Activated CD4-positive, alpha-beta T cell treated with anti-CD3 and anti-CD28 coated beads, Interleukin-2, amount 10 ng/mL, durations not matched to agents 7 days and 5 days (primary cell): ENCODE results near the gene PRKN. TPM values are rescaled to one million over a fixed set of nuclear protein-coding genes. Genes with fewer than 3 reads are reported as not detected.

Experiments
- CTCF ChIA-PET: fragments of 350-600 bp; sonication (Branson Sonifier 250); formaldehyde crosslinking; loops from one replicate; lab custom pipeline; 2021; ENCODE audit warnings: antibody characterized with exemption; lab: Charles Lee
- POLR2A ChIA-PET: fragments of 350-600 bp; sonication (Branson Sonifier 250); formaldehyde crosslinking; loops from one replicate; lab custom pipeline; 2021; ENCODE audit warnings: antibody characterized with exemption; lab: Charles Lee
- DNase-seq: peaks from one replicate; pipeline ENCODE4 v3.0.0-alpha.2; 2020
- H3K27ac Mint-ChIP-seq: one replicate; pipeline ENCODE4 v1.8.0; 2021; ENCODE audit warnings: mild to moderate bottlenecking, moderate library complexity, mixed read lengths
- H3K27me3 Mint-ChIP-seq: one replicate; pipeline ENCODE4 v1.8.0; 2021; ENCODE audit warnings: mixed read lengths
- H3K36me3 Mint-ChIP-seq: one replicate; pipeline ENCODE4 v1.8.0; 2021; ENCODE audit warnings: low read depth, mixed read lengths
- H3K4me1 Mint-ChIP-seq: one replicate; pipeline ENCODE4 v1.8.0; 2021; ENCODE audit warnings: mixed read lengths
- H3K4me3 Mint-ChIP-seq: one replicate; pipeline ENCODE4 v1.8.0; 2021; ENCODE audit warnings: mild to moderate bottlenecking, moderate library complexity, mixed read lengths
- H3K9me3 Mint-ChIP-seq: one replicate; pipeline ENCODE4 v1.8.0; 2021; ENCODE audit warnings: mixed read lengths
- total RNA-seq, 2 experiments: library from RNA; stranded (reverse); gene quantifications; one replicate each; pipeline ENCODE4 v1.2.3, GENCODE V29; 2021

The PRKN gene
- total RNA-seq, 2 experiments from 2014 or later, result 0.77 to 0.94 TPM

DNA sequence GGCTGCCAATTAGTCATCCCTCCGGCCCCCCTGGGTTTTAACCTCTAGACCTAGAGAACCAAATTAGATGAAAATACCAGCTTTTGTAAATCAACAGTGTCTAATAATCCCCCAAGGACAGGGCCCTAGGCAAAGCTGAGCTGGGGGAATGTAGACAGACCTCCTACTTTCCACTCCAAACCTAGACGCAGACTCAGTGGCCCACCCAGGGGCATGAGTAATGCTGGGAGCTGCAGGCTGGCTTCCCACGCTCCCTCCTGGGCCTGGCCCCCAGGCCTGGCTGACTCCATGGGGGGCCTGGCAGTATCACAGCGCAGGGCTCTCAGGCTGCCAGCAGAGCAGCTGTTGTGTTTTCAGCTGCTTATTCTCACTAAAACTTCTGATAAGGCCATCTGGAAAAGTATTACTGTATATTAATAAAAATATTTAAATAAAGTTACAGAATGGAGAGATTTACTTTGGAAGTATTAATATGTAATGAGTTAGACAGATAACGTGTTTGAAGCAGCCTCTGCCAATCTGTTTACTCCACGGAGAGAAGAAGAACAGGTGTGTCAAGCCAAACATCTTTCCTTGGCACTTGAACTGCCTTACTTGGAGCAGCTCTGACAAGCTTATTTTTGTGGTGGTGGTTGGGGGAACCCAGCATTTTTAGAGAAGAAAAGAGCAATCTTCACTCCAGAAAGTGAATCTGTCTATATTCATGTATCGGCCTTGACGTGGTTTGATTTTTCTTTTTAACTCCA is 1309.7 kb downstream of the PRKN start:
- H3K4me1 Mint-ChIP-seq, result no peaks in the 10 kb centered on the region
- no peak overlapping the region for H3K4me3 Mint-ChIP-seq
- H3K36me3 Mint-ChIP-seq, result no peaks in the 10 kb centered on the region
- ChIA-PET CTCF (interaction anchor here (0.6 to 1.2 kb wide), 5 partner anchors 8 to 331 kb away, joined by 3 to 7 read pairs (median 4); no protein-coding TSS in a partner anchor), POLR2A (interaction anchor here (0.7 kb wide), 1 partner anchor 1027 kb away, joined by 3 read pairs; no protein-coding TSS in a partner anchor)
- peaks cover 3% of the 10 kb centered on the region for H3K27me3 Mint-ChIP-seq
- no peak overlapping the region for H3K27ac Mint-ChIP-seq
- H3K9me3 Mint-ChIP-seq, result no peaks in the 10 kb centered on the region
- DNase-seq, result no peak

DNA sequence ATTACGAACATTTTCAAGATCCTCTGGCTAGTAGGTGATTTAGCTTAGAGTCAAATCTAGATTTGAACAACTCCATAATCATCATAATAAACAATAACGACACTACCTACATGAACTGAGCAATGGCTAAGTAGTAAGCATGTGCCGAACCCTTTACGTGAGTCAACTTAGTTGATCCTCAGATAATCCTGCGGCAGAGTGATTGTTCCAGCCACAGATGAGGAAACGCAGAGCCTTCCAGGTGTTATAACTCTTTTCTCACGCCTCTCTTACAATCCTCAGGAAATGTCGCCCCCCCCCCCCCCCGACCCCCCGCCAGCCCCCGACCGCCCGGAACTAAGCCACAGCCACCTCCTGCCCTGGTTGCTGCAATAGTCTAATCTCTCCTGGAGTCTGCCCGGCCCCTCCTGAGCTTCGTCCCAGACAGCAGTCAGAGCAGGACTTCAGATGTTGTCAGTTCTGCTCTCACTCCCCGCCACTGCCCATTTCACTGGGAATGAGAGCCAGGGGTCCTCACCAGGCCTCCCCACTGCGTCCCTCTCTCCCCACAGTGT is 1312.2 kb downstream of the PRKN start:
- H3K9me3 Mint-ChIP-seq, result no peaks in the 10 kb centered on the region
- DNase-seq, result no peak
- CTCF ChIA-PET, result interaction anchor here (1.1 kb wide), 1 partner anchor 22 kb away, joined by 3 read pairs; no protein-coding TSS in a partner anchor
- POLR2A ChIA-PET, result interaction anchor here (0.6 kb wide), 1 partner anchor 137 kb away, joined by 3 read pairs; no protein-coding TSS in a partner anchor
- H3K27ac Mint-ChIP-seq, result no peak overlapping the region
- H3K4me1 Mint-ChIP-seq, result no peaks in the 10 kb centered on the region
- H3K36me3 Mint-ChIP-seq, result no peaks in the 10 kb centered on the region
- no peak overlapping the region for H3K4me3 Mint-ChIP-seq
- no peaks in the 10 kb centered on the region for H3K27me3 Mint-ChIP-seq

DNA sequence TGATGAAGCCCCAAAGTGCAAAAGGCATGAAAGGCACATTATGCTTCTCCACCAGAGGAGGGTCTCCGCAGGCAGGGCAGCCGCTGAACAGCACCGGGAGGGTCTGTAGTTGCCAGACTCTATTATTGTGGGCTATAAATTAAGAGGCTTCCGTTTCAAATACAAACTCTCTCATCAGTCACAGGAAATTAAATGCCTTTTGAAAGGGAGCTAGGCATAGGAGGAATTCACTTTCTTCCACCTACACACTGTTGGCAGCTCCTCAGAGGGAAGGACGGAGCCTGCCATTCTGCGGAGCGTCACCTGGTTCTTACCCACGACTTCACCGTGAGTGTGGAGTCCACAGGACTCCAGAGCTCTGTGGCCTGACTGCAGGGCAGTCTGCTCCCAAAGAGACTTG is 1312.9 kb downstream of the PRKN start:
- CTCF ChIA-PET, result no interaction called here
- Mint-ChIP-seq H3K4me1 (no peaks in the 10 kb centered on the region), H3K27ac (no peak overlapping the region), H3K9me3 (no peaks in the 10 kb centered on the region), H3K27me3 (no peaks in the 10 kb centered on the region), H3K36me3 (no peaks in the 10 kb centered on the region), H3K4me3 (no peak overlapping the region)
- POLR2A ChIA-PET, result no interaction called here
- DNase-seq, result no peak

GRCh38 chr6:161414180-161414579 is 1313.4 kb downstream of the PRKN start:
- Mint-ChIP-seq H3K27me3 (no peaks in the 10 kb centered on the region), H3K36me3 (no peaks in the 10 kb centered on the region), H3K4me3 (no peak overlapping the region), H3K4me1 (no peaks in the 10 kb centered on the region), H3K27ac (no peak overlapping the region), H3K9me3 (no peaks in the 10 kb centered on the region)
- CTCF ChIA-PET, result no interaction called here
- DNase-seq, result no peak
- POLR2A ChIA-PET, result no interaction called here

GRCh38 chr6:161413355-161413771 is 1314.2 kb downstream of the PRKN start:
- H3K4me3 Mint-ChIP-seq, result no peak overlapping the region
- no peak overlapping the region for H3K27ac Mint-ChIP-seq
- no peaks in the 10 kb centered on the region for H3K4me1 Mint-ChIP-seq
- ChIA-PET POLR2A (no interaction called here), CTCF (no interaction called here)
- H3K36me3 Mint-ChIP-seq, result no peaks in the 10 kb centered on the region
- DNase-seq, result no peak
- no peaks in the 10 kb centered on the region for H3K9me3 Mint-ChIP-seq
- H3K27me3 Mint-ChIP-seq, result no peaks in the 10 kb centered on the region

GRCh38 chr6:161412795-161413194 is 1314.8 kb downstream of the PRKN start:
- no peaks in the 10 kb centered on the region for H3K27me3 Mint-ChIP-seq
- ChIA-PET POLR2A (no interaction called here), CTCF (no interaction called here)
- no peak for DNase-seq
- H3K4me3 Mint-ChIP-seq, result no peak overlapping the region
- H3K9me3 Mint-ChIP-seq, result no peaks in the 10 kb centered on the region
- no peaks in the 10 kb centered on the region for H3K36me3 Mint-ChIP-seq
- H3K27ac Mint-ChIP-seq, result no peak overlapping the region
- H3K4me1 Mint-ChIP-seq, result no peaks in the 10 kb centered on the region

- ChIA-PET CTCF (no interaction called here), POLR2A (no interaction called here)
- Mint-ChIP-seq H3K27me3 (no peaks in the 10 kb centered on the region), H3K4me1 (no peaks in the 10 kb centered on the region), H3K9me3 (no peaks in the 10 kb centered on the region), H3K27ac (no peak overlapping the region), H3K4me3 (no peak overlapping the region), H3K36me3 (no peaks in the 10 kb centered on the region)
- DNase-seq, result no peak
These were observed 1316.2 kb downstream of the PRKN start for GRCh38 chr6:161411265-161411944.

DNA sequence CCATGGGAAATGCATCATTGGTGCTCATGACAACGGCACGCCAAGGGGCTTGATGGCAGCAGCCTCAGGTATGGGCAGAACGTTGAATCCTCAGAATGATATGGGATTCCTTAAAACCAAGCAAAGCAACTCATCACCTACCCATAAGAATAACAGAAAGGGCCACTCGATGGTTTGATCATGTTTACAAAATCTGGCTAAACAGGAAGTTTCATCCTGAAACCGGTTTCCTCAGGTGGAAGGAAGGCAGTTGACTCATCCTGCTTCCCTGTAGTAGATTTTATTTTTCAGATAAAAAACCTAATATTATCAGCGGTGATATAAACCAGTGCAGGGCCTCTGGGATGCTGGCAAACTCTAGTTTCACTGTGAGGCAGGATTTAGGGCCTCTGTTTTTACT is 1316.8 kb downstream of the PRKN start:
- CTCF ChIA-PET, result interaction anchor here (1.4 kb wide), 1 partner anchor 8 kb away, joined by 6 read pairs; no protein-coding TSS in a partner anchor
- H3K27ac Mint-ChIP-seq, result no peak overlapping the region
- H3K36me3 Mint-ChIP-seq, result no peaks in the 10 kb centered on the region

DNA sequence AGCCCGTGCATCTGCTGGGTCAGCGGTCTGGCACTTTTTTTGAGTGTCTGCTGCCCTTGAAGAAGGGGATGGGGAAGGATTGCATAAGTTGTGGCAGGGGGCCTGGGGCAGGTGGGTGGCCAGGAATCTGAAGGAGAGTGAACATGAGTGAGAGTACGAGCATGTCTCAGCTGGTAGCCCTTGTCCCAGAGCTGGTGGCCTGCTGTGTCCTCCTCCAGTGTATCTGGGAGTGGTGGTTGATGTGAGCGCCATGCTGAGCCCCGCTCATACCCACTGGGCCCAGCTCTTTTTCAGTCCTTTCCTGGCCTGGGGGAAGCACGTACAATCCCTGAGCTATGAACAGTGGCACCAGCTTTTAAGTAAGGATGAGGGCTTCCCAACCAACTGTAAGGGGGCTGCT is 1317.5 kb downstream of the PRKN start:
- H3K4me3 Mint-ChIP-seq, result no peak overlapping the region
- no peak overlapping the region for H3K27ac Mint-ChIP-seq
- POLR2A ChIA-PET, result no interaction called here
- H3K4me1 Mint-ChIP-seq, result no peaks in the 10 kb centered on the region
- H3K9me3 Mint-ChIP-seq, result no peaks in the 10 kb centered on the region
- H3K36me3 Mint-ChIP-seq, result no peaks in the 10 kb centered on the region
- no peaks in the 10 kb centered on the region for H3K27me3 Mint-ChIP-seq
- CTCF ChIA-PET, result interaction anchor here (1.4 kb wide), 1 partner anchor 8 kb away, joined by 6 read pairs; no protein-coding TSS in a partner anchor
- DNase-seq, result no peak

More for the DNA sequence above, 1316.8 kb downstream of the PRKN start:
- Mint-ChIP-seq H3K4me1 (no peaks in the 10 kb centered on the region), H3K4me3 (no peak overlapping the region), H3K27me3 (no peaks in the 10 kb centered on the region), H3K9me3 (no peaks in the 10 kb centered on the region)
- POLR2A ChIA-PET, result no interaction called here
- DNase-seq, result no peak

GRCh38 chr6:161409353-161409752 is 1318.2 kb downstream of the PRKN start:
- no peaks in the 10 kb centered on the region for H3K4me1 Mint-ChIP-seq
- H3K27ac Mint-ChIP-seq, result no peak overlapping the region
- H3K27me3 Mint-ChIP-seq, result no peaks in the 10 kb centered on the region
- H3K4me3 Mint-ChIP-seq, result no peak overlapping the region
- H3K9me3 Mint-ChIP-seq, result no peaks in the 10 kb centered on the region
- no peak for DNase-seq
- ChIA-PET CTCF (interaction anchor here (1.4 kb wide), 1 partner anchor 9 kb away, joined by 6 read pairs; no protein-coding TSS in a partner anchor), POLR2A (no interaction called here)
- H3K36me3 Mint-ChIP-seq, result no peaks in the 10 kb centered on the region

GRCh38 chr6:161408041-161408440 is 1319.5 kb downstream of the PRKN start:
- ChIA-PET CTCF (interaction anchor here (0.6 kb wide), 1 partner anchor 668 kb away, joined by 3 read pairs; no protein-coding TSS in a partner anchor), POLR2A (no interaction called here)
- no peak overlapping the region for H3K4me3 Mint-ChIP-seq
- no peaks in the 10 kb centered on the region for H3K4me1 Mint-ChIP-seq
- no peaks in the 10 kb centered on the region for H3K27me3 Mint-ChIP-seq
- no peak for DNase-seq
- no peak overlapping the region for H3K27ac Mint-ChIP-seq
- H3K36me3 Mint-ChIP-seq, result no peaks in the 10 kb centered on the region
- no peaks in the 10 kb centered on the region for H3K9me3 Mint-ChIP-seq

GRCh38 chr6:161407581-161407980 is 1320.0 kb downstream of the PRKN start:
- no peaks in the 10 kb centered on the region for H3K9me3 Mint-ChIP-seq
- ChIA-PET POLR2A (no interaction called here), CTCF (no interaction called here)
- H3K4me1 Mint-ChIP-seq, result no peaks in the 10 kb centered on the region
- H3K27me3 Mint-ChIP-seq, result no peaks in the 10 kb centered on the region
- no peak overlapping the region for H3K27ac Mint-ChIP-seq
- no peak for DNase-seq
- no peak overlapping the region for H3K4me3 Mint-ChIP-seq
- H3K36me3 Mint-ChIP-seq, result no peaks in the 10 kb centered on the region

DNA sequence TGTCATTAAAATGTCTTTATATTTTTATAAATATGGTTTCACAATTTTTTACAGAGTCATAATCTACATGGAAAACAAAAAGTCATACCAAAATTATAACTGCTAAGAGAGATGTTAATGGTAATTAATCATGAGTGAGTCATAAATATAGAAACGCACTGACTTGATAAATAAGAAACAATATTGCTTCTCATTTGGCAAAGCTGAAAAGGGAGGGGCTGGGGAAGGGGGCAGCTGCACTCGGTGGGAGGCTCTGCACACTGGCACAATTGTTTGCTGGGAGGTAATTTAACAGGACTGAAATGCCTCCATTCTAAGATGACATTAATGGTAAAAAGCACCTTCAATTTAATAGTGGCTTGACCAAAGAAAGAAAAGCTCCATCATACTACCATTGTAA is 1320.5 kb downstream of the PRKN start:
- DNase-seq, result no peak
- no peaks in the 10 kb centered on the region for H3K27me3 Mint-ChIP-seq
- CTCF ChIA-PET, result no interaction called here
- no peaks in the 10 kb centered on the region for H3K9me3 Mint-ChIP-seq
- no peaks in the 10 kb centered on the region for H3K36me3 Mint-ChIP-seq
- H3K27ac Mint-ChIP-seq, result no peak overlapping the region
- POLR2A ChIA-PET, result no interaction called here
- H3K4me1 Mint-ChIP-seq, result no peaks in the 10 kb centered on the region
- no peak overlapping the region for H3K4me3 Mint-ChIP-seq
